IMR-90 (cell line): ENCODE measurements around the gene GRAMD2A. TPM values are rescaled to one million over a fixed set of nuclear protein-coding genes. Genes with fewer than 3 reads are reported as not detected.

ENCODE experiments used
- ATAC-seq: fragments of 200-7000 bp; cut with Tn5 transposase; 2 replicates; pipeline ENCODE4 v1.9.1; 2020; ENCODE audit warnings: low read depth, mild to moderate bottlenecking, moderate library complexity
- BruUV-seq: library from RNA; stranded (reverse); fragments of 400-500 nt; replicated peaks from 2 replicates; lab custom pipeline; 2021; lab: Mats Ljungman, UMichigan
- CTCF ChIA-PET: fragments of 300-600 bp; formaldehyde crosslinking; extraction: SDS; loops from one replicate; lab custom pipeline; 2021; ENCODE audit warnings: antibody characterized with exemption; lab: Yijun Ruan, JAX
- POLR2A ChIA-PET: fragments of 300-600 bp; sonication (Branson Sonifier 250); formaldehyde crosslinking; loops from one replicate; lab custom pipeline; 2022; ENCODE audit warnings: antibody characterized with exemption; ENCODE audit not compliant: unreplicated experiment; lab: Charles Lee
- DNase-seq: peaks from one replicate; pipeline ENCODE4 v3.0.0; 2013
- H2AFZ ChIP-seq: replicated peaks from 2 replicates; pipeline ENCODE3; 2013; ENCODE audit warnings: low read length, mild to moderate bottlenecking; ENCODE audit not compliant: poor library complexity
- H2AK5ac ChIP-seq: 2 replicates; pipeline ENCODE4 v1.6.1; 2013; ENCODE audit warnings: low read depth, low read length, inconsistent platforms
- H2AK9ac ChIP-seq: replicated peaks from 2 replicates; pipeline ENCODE3; 2013; ENCODE audit warnings: mild to moderate bottlenecking, low read depth, low read length, moderate library complexity; ENCODE audit not compliant: poor library complexity
- H2BK120ac ChIP-seq: 2 replicates; pipeline ENCODE4 v1.6.1; 2013; ENCODE audit warnings: low read depth, low read length, inconsistent platforms
- H2BK15ac ChIP-seq: 3 replicates; pipeline ENCODE4 v1.6.1; 2013; ENCODE audit warnings: low read depth, low read length, inconsistent platforms
- H2BK20ac ChIP-seq: 2 replicates; pipeline ENCODE4 v1.6.1; 2013; ENCODE audit warnings: low read depth, mild to moderate bottlenecking, inconsistent platforms, low read length, moderate library complexity
- H2BK5ac ChIP-seq: 2 replicates; pipeline ENCODE4 v1.6.1; 2013; ENCODE audit warnings: mild to moderate bottlenecking, low read depth, low read length, inconsistent platforms; ENCODE audit not compliant: poor library complexity, severe bottlenecking
- H3K14ac ChIP-seq: replicated peaks from 2 replicates; pipeline ENCODE4 v1.6.1; 2013; ENCODE audit warnings: low read depth, low read length, inconsistent platforms
- H3K18ac ChIP-seq: 2 replicates; pipeline ENCODE4 v1.6.1; 2013; ENCODE audit warnings: low read depth, low read length, control low read depth
- H3K23ac ChIP-seq: 2 replicates; pipeline ENCODE4 v1.6.1; 2013; ENCODE audit warnings: low read depth, low read length, inconsistent platforms
- H3K27ac ChIP-seq: 2 replicates; pipeline ENCODE4 v1.5.1; 2013; ENCODE audit warnings: mild to moderate bottlenecking, control low read depth, low read length; ENCODE audit not compliant: insufficient read depth
- H3K27me3 ChIP-seq: 2 replicates; pipeline ENCODE4 v1.6.1; 2013; ENCODE audit warnings: low read length; ENCODE audit not compliant: control insufficient read depth, insufficient read depth
- H3K36me3 ChIP-seq: 2 replicates; pipeline ENCODE4 v1.6.1; 2013; ENCODE audit warnings: low read length, mixed read lengths; ENCODE audit not compliant: control insufficient read depth, insufficient read depth
- H3K4ac ChIP-seq: 2 replicates; pipeline ENCODE4 v1.6.1; 2013; ENCODE audit warnings: low read depth, low read length, inconsistent platforms
- H3K4me1 ChIP-seq: 2 replicates; pipeline ENCODE4 v1.6.1; 2013; ENCODE audit warnings: low read length, mixed read lengths; ENCODE audit not compliant: control insufficient read depth, insufficient read depth
- H3K4me2 ChIP-seq: 2 replicates; pipeline ENCODE4 v1.6.1; 2013; ENCODE audit warnings: low read depth, mild to moderate bottlenecking, control low read depth, low read length, moderate library complexity
- H3K4me3 ChIP-seq: 2 replicates; pipeline ENCODE4 v1.5.1; 2013; ENCODE audit warnings: low read depth, mild to moderate bottlenecking, control low read depth, low read length, moderate library complexity; ENCODE audit not compliant: insufficient read depth
- H3K56ac ChIP-seq: 2 replicates; pipeline ENCODE4 v1.6.1; 2013; ENCODE audit warnings: low read length, inconsistent platforms; ENCODE audit not compliant: insufficient read depth; ENCODE audit errors: extremely low read depth
- H3K79me1 ChIP-seq, 2 experiments: 2 replicates each; pipeline ENCODE4 v1.6.1; 2013; ENCODE audit warnings: low read length in 2 of 2, inconsistent platforms in 1 of 2, low read depth in 1 of 2
- H3K9ac ChIP-seq: 2 replicates; pipeline ENCODE4 v1.6.1; 2013; ENCODE audit warnings: low read depth, low read length, control low read depth
- H3K9me1 ChIP-seq: 2 replicates; pipeline ENCODE4 v1.6.1; 2013; ENCODE audit warnings: low read length, inconsistent platforms; ENCODE audit not compliant: insufficient read depth
- H3K9me3 ChIP-seq: 2 replicates; pipeline ENCODE4 v1.6.1; 2013; ENCODE audit warnings: low read length; ENCODE audit not compliant: control insufficient read depth, insufficient read depth
- H4K20me1 ChIP-seq: 2 replicates; pipeline ENCODE4 v1.6.1; 2013; ENCODE audit warnings: low read length, inconsistent platforms; ENCODE audit not compliant: insufficient read depth
- H4K5ac ChIP-seq: 2 replicates; pipeline ENCODE4 v1.6.1; 2013; ENCODE audit warnings: mild to moderate bottlenecking, low read depth, low read length, control low read depth
- H4K8ac ChIP-seq, 2 experiments: 2 replicates each; pipeline ENCODE4 v1.6.1; 2013; ENCODE audit warnings: low read depth in 2 of 2, low read length in 2 of 2, control low read depth in 1 of 2, inconsistent platforms in 1 of 2
- H4K91ac ChIP-seq: 2 replicates; pipeline ENCODE4 v1.6.1; 2013; ENCODE audit warnings: low read depth, low read length, inconsistent platforms; ENCODE audit not compliant: insufficient read depth
- BHLHE40 ChIP-seq: fragments of 150-350 bp; IDR thresholded peaks from 2 replicates; pipeline ENCODE4 v1.6.1; 2016; ENCODE audit warnings: mild to moderate bottlenecking, low read depth, low read length
- CEBPB ChIP-seq: IDR thresholded peaks from 2 replicates; pipeline ENCODE4 v1.6.1; 2012; ENCODE audit warnings: low read depth, low read length, improper control_type of control experiment
- CTCF ChIP-seq: conservative IDR thresholded peaks from 2 replicates; pipeline ENCODE4 v1.5.1; 2012; ENCODE audit warnings: mild to moderate bottlenecking, low read depth, low read length, improper control_type of control experiment
- ELK1 ChIP-seq: fragments of 150-350 bp; IDR thresholded peaks from 2 replicates; pipeline ENCODE4 v1.6.1; 2016; ENCODE audit warnings: low read depth, mild to moderate bottlenecking, low read length, moderate library complexity, borderline replicate concordance
- FOS ChIP-seq: fragments of 150-350 bp; IDR thresholded peaks from 2 replicates; pipeline ENCODE4 v1.6.1; 2016; ENCODE audit warnings: low read depth, low read length
- MAFK ChIP-seq: IDR thresholded peaks from 2 replicates; pipeline ENCODE4 v1.6.1; 2012; ENCODE audit warnings: low read depth, low read length, improper control_type of control experiment
- MAZ ChIP-seq: IDR thresholded peaks from 2 replicates; pipeline ENCODE4 v1.6.1; 2012; ENCODE audit warnings: low read depth, mild to moderate bottlenecking, low read length, improper control_type of control experiment, moderate library complexity, borderline replicate concordance
- MXI1 ChIP-seq: IDR thresholded peaks from 2 replicates; pipeline ENCODE4 v1.6.1; 2012; ENCODE audit warnings: low read depth, mild to moderate bottlenecking, low read length, moderate library complexity, borderline replicate concordance
- POLR2A ChIP-seq: IDR thresholded peaks from 2 replicates; pipeline ENCODE4 v1.6.1; 2012; ENCODE audit warnings: mild to moderate bottlenecking, low read depth, low read length
- RAD21 ChIP-seq: IDR thresholded peaks from 2 replicates; pipeline ENCODE4 v1.6.1; 2012; ENCODE audit warnings: low read length, improper control_type of control experiment
- RCOR1 ChIP-seq: IDR thresholded peaks from 2 replicates; pipeline ENCODE4 v1.6.1; 2012; ENCODE audit warnings: mild to moderate bottlenecking, low read length, improper control_type of control experiment; ENCODE audit not compliant: insufficient replicate concordance
- RFX5 ChIP-seq: IDR thresholded peaks from 2 replicates; pipeline ENCODE4 v1.8.0; 2012; ENCODE audit warnings: low read depth, mild to moderate bottlenecking, low read length, moderate library complexity
- SMC3 ChIP-seq: fragments of 150-350 bp; IDR thresholded peaks from 2 replicates; pipeline ENCODE4 v1.6.1; 2016; ENCODE audit warnings: low read depth, mild to moderate bottlenecking, antibody characterized with exemption, low read length, moderate library complexity
- USF2 ChIP-seq: fragments of 150-350 bp; IDR thresholded peaks from 2 replicates; pipeline ENCODE4 v1.6.1; 2017; ENCODE audit warnings: mild to moderate bottlenecking, antibody characterized with exemption, low read length, low read depth
- WGBS, 2 experiments: methylation state at CpG; one replicate each; pipeline versions ENCODE4 v1.1.5 to v1.1.7; 2013; ENCODE audit warnings: missing lambda C conversion rate in 2 of 2; ENCODE audit not compliant: insufficient read length in 1 of 2; ENCODE audit errors: extremely low coverage in 2 of 2; 5-methylcytosine and 5-hydroxymethylcytosine counted together
- dilution Hi-C: fragments of 300-500 bp; cut with HindIII; formaldehyde crosslinking; loops from one replicate; pipeline ENCODE4 v1.14.3; 2018; ENCODE audit warnings: low sequenced_read_pairs; ENCODE audit not compliant: unreplicated experiment
- in situ Hi-C: fragments of 300-500 bp; cut with MboI; formaldehyde crosslinking; loops from 3 replicates; pipeline ENCODE4 v1.14.3; 2019; ENCODE audit warnings: low sequenced_read_pairs, inconsistent platforms, mixed read lengths
- intact Hi-C: fragments of 100-400 bp; cut with micrococcal nuclease; formaldehyde crosslinking; loops from 2 replicates; pipeline ENCODE4 v1.10.0; 2022
- polyA plus RNA-seq, 3 experiments: library from polyadenylated mRNA; depleted of rRNA; stranded (reverse); fragments of >200 nt; gene quantifications; 2 replicates each; pipeline ENCODE4 v1.2.3, GENCODE V29; 2012; ENCODE audit warnings: low replicate concordance in 1 of 3
- total RNA-seq: library from RNA; depleted of rRNA; stranded (reverse); fragments of >200 nt; gene quantifications from 2 replicates; pipeline ENCODE4 v1.2.3, GENCODE V29; 2012

GRAMD2A gene
- total and polyA plus RNA-seq, 2 of the 4 experiments (the other 2 are of a cell fraction), result 0.14 to 0.18 TPM

- no peaks in the 10 kb centered on the region for H3K36me3 ChIP-seq
- H3K4ac ChIP-seq, result no peak overlapping the region
- in situ Hi-C loops, result no loop called here
- H3K9me3 ChIP-seq, result no peaks in the 10 kb centered on the region
- H3K27ac ChIP-seq, result no peak overlapping the region
- H2BK15ac ChIP-seq, result no peak overlapping the region
- DNase-seq, result no peak
- no peak overlapping the region for H2AFZ ChIP-seq
- TF ChIP-seq MXI1 (no peak), ELK1 (no peak), RAD21 (no peak), SMC3 (no peak), MAFK (no peak), CTCF (no peak), MAZ (no peak), USF2 (no peak), FOS (no peak), CEBPB (no peak), BHLHE40 (no peak), RFX5 (no peak), POLR2A (no peak), RCOR1 (no peak)
- no peak overlapping the region for H3K4me2 ChIP-seq
- no peak overlapping the region for H3K18ac ChIP-seq
- dilution Hi-C loops, result no loop called here
- no peak overlapping the region for H4K91ac ChIP-seq
- H3K9ac ChIP-seq, result no peak overlapping the region
- WGBS, 2 experiments, result 75% methylated on average over 1 of the region's 1 CpG; no CpG with 5 or more reads in 1 of the 2 experiments
- no peak overlapping the region for H2AK5ac ChIP-seq
- H3K9me1 ChIP-seq, result no peaks in the 10 kb centered on the region
- intact Hi-C loops, result no loop called here
- no peaks in the 10 kb centered on the region for H3K27me3 ChIP-seq
- H3K56ac ChIP-seq, result no peak overlapping the region
- no peak overlapping the region for H2BK120ac ChIP-seq
- ChIA-PET POLR2A (no interaction called here), CTCF (no interaction called here)
- H3K4me1 ChIP-seq, result peaks cover 2% of the 10 kb centered on the region; the same call in 1 of the 2 replicates
- H4K5ac ChIP-seq, result no peak overlapping the region
- no peak for ATAC-seq
- no TSS peak for BruUV-seq
- H3K4me3 ChIP-seq, result no peak overlapping the region
- H2BK20ac ChIP-seq, result no peak overlapping the region
- H4K8ac ChIP-seq, result no peak overlapping the region
- no peaks in the 10 kb centered on the region; a peak in 1 of 4 replicates for H3K79me1 ChIP-seq
- H3K14ac ChIP-seq, result no peak overlapping the region
- no peaks in the 10 kb centered on the region for H4K20me1 ChIP-seq
- no peak overlapping the region for H2BK5ac ChIP-seq
- H2AK9ac ChIP-seq, result no peak overlapping the region
- no peak overlapping the region for H3K23ac ChIP-seq
These were observed 64.4 kb downstream of the GRAMD2A start for GRCh38 chr15:72133211-72133610.
